ENCODE measurements around the gene DOK4. TPM values are rescaled to one million over a fixed set of nuclear protein-coding genes. Genes with fewer than 3 reads are reported as not detected.

DOK4 gene
- total and polyA plus RNA-seq, 2 experiments from 2014 or later, result 11.4 to 29.1 TPM

GRCh38 chr16:57423152-57423551 is 63.1 kb downstream of the DOK4 start:
- H3K9me2 ChIP-seq (ENCODE audit: insufficient read depth), result no peaks in the 10 kb centered on the region
- Mint-ChIP-seq H3K27me3 (ENCODE audit: insufficient read depth, low read depth, poor library complexity) (peaks cover 8% of the 10 kb centered on the region), H3K36me3 (ENCODE audit: low read depth) (peaks cover 10% of the 10 kb centered on the region; the same call in 2 of the 3 replicates), H3K27ac (no peak overlapping the region), H3K4me3 (no peak overlapping the region), H3K4me1 (peaks cover 19% of the 10 kb centered on the region), H3K9me3 (no peaks in the 10 kb centered on the region)
- no peak for TF ChIP-seq STAT1 (IDR thresholded peaks at IDR 0.05; ENCODE audit: unreplicated experiment)
- no peak for TF ChIP-seq REST (IDR thresholded peaks at IDR 0.05; ENCODE audit: unreplicated experiment)
- no peak for TF ChIP-seq POLR2AphosphoS5 (IDR thresholded peaks at IDR 0.05; ENCODE audit: low read depth)
- TF ChIP-seq JUNB (IDR thresholded peaks at IDR 0.05; ENCODE audit: unreplicated experiment), result no peak
- no peak for TF ChIP-seq ETS1 (IDR thresholded peaks at IDR 0.05)
- no peak for TF ChIP-seq ZNF331 (CRISPR knock-in tag; IDR thresholded peaks at IDR 0.05; ENCODE audit: low read depth)
- no peak for TF ChIP-seq ZNF462 (CRISPR knock-in tag; IDR thresholded peaks at IDR 0.05)
- TF ChIP-seq EZH2 (IDR thresholded peaks at IDR 0.05; ENCODE audit: low read depth, unreplicated experiment), result no peak
- TF ChIP-seq NANOG (IDR thresholded peaks at IDR 0.05; ENCODE audit: borderline replicate concordance), result no peak
- no peak for TF ChIP-seq EZH2phosphoT487 (IDR thresholded peaks at IDR 0.05; ENCODE audit: unreplicated experiment)
- no peak for TF ChIP-seq CTCF (conservative IDR thresholded peaks at IDR 0.05; ENCODE audit: low read depth in 2 of 2)
- no peak for TF ChIP-seq ZNF114 (CRISPR knock-in tag; IDR thresholded peaks at IDR 0.05)
- TF ChIP-seq CREB1 (CRISPR knock-in tag; IDR thresholded peaks at IDR 0.05; ENCODE audit: low read depth), result no peak
- no peaks in the 10 kb centered on the region for H3K79me2 ChIP-seq (replicated peaks; ENCODE audit: insufficient read depth)
- 0 out of 2 replicates have a peak, but pooled peaks cover 5% of the 10 kb centered on the region for H4K20me1 ChIP-seq (replicated peaks; ENCODE audit: insufficient read depth)
- H3K4me1 ChIP-seq (ENCODE audit: insufficient read depth), result peaks cover 8% of the 10 kb centered on the region; the same call in 1 of the 2 replicates
- peaks cover 4% of the 10 kb centered on the region; the same call in 1 of the 2 replicates for H3K36me3 ChIP-seq (ENCODE audit: insufficient read depth)
- no peak overlapping the region for H2AFZ ChIP-seq
- no peaks in the 10 kb centered on the region for H3F3A ChIP-seq (replicated peaks; ENCODE audit: low read depth)
- H3K4me3 ChIP-seq, result no peak overlapping the region
- H3K4me2 ChIP-seq, result no peak overlapping the region
- ATAC-seq (no peak), DNase-seq (ENCODE audit: low spot score) (no peak)
- H3K27ac ChIP-seq (ENCODE audit: low read depth), result no peak overlapping the region
- H3K27me3 ChIP-seq (ENCODE audit: insufficient read depth), result no peaks in the 10 kb centered on the region
